Measurements from ENCODE around the gene SERPINB6.

DNA sequence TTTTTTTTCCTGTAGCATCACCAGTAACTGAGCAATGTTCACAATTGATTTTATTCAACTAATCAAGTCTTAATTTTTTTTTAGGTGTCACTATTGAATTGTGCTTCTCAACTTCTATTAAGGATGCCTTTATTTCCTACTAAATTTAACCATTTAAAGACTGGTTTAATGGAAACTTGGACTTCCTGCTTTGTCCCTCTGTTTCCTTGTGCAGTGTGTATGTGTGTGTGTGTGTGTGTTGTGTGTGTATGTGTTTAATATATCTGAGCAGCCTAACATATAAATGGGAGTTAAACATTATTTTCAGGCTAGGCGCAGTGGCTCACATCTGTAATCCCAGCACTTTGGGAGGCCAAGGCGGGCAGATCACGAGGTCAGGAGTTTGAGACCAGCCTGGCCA, 1.8 kb downstream of the SERPINB6 start:
- TF ChIP-seq, protein P1, sequence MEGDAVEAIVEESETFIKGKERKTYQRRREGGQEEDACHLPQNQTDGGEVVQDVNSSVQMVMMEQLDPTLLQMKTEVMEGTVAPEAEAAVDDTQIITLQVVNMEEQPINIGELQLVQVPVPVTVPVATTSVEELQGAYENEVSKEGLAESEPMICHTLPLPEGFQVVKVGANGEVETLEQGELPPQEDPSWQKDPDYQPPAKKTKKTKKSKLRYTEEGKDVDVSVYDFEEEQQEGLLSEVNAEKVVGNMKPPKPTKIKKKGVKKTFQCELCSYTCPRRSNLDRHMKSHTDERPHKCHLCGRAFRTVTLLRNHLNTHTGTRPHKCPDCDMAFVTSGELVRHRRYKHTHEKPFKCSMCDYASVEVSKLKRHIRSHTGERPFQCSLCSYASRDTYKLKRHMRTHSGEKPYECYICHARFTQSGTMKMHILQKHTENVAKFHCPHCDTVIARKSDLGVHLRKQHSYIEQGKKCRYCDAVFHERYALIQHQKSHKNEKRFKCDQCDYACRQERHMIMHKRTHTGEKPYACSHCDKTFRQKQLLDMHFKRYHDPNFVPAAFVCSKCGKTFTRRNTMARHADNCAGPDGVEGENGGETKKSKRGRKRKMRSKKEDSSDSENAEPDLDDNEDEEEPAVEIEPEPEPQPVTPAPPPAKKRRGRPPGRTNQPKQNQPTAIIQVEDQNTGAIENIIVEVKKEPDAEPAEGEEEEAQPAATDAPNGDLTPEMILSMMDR (IDR thresholded peaks at IDR 0.05; ENCODE audit: low read length) = no peak
- TF ChIP-seq EZH2 (IDR thresholded peaks at IDR 0.05; ENCODE audit: borderline replicate concordance, low read length) = no peak
